Hepatocyte (in vitro differentiated cells): Measurements from ENCODE around the gene RECK.
"Not testable (repeated sequence)": the region's sequence is repeated elsewhere in the genome, so short reads cannot be mapped to it uniquely, and the experiment has no call there.

Experiments used
- EZH2 ChIP-seq: fragments of 200-600 bp; sonication (generic); IDR thresholded peaks from 2 replicates; pipeline ENCODE4 v1.6.1; 2016; ENCODE audit warnings: antibody characterized with exemption, mild to moderate bottlenecking, borderline replicate concordance
- EZH2phosphoT487 ChIP-seq: fragments of 200-600 bp; sonication (generic); IDR thresholded peaks from one replicate; pipeline ENCODE4 v1.6.1; 2018; ENCODE audit warnings: antibody characterized with exemption, mild to moderate bottlenecking, low read depth, moderate library complexity; ENCODE audit not compliant: unreplicated experiment, severe bottlenecking
- TF ChIP-seq, protein P1 (sequence below): fragments of 200-600 bp; sonication (generic); IDR thresholded peaks from 2 replicates; pipeline ENCODE4 v1.5.1; 2016; ENCODE audit warnings: antibody characterized with exemption, mild to moderate bottlenecking; ENCODE audit not compliant: poor library complexity

DNA sequence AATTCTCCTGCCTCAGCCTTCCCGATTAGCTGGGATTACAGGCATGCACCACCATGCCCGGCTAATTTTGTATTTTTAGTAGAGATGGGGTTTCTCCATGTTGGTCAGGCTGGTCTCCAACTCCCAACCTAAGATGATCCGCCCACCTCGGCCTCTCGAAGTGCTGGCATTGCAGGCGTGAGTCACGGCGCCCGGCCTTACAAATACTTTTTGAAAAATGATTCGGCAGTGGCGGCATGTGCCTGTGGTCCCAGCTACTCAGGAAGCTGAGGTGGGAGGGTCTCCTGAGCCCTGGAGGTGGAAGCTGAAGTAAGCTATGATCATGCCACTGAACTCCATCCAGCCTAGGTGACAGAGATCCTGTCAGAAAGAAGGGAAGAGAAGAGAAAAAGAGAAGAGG is 123.4 kb downstream of the RECK start:
- TF ChIP-seq EZH2phosphoT487, EZH2: not testable (repeated sequence)
- TF ChIP-seq, protein P1, sequence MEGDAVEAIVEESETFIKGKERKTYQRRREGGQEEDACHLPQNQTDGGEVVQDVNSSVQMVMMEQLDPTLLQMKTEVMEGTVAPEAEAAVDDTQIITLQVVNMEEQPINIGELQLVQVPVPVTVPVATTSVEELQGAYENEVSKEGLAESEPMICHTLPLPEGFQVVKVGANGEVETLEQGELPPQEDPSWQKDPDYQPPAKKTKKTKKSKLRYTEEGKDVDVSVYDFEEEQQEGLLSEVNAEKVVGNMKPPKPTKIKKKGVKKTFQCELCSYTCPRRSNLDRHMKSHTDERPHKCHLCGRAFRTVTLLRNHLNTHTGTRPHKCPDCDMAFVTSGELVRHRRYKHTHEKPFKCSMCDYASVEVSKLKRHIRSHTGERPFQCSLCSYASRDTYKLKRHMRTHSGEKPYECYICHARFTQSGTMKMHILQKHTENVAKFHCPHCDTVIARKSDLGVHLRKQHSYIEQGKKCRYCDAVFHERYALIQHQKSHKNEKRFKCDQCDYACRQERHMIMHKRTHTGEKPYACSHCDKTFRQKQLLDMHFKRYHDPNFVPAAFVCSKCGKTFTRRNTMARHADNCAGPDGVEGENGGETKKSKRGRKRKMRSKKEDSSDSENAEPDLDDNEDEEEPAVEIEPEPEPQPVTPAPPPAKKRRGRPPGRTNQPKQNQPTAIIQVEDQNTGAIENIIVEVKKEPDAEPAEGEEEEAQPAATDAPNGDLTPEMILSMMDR, result not testable (repeated sequence)
